GM12878 (cell line): ENCODE results near the gene CAMK2D. TPM values are rescaled to one million over a fixed set of nuclear protein-coding genes. Genes with fewer than 3 reads are reported as not detected.

Source experiments
- ATAC-seq: fragments of 200-7000 bp; cut with Tn5 transposase; 3 replicates; pipeline ENCODE4 v1.9.1; 2020; ENCODE audit warnings: mild to moderate bottlenecking, moderate library complexity
- BruUV-seq: library from RNA; stranded (reverse); fragments of 400-500 nt; replicated peaks from 2 replicates; lab custom pipeline; 2021; lab: Mats Ljungman, UMichigan
- CTCF ChIA-PET: fragments of 300-600 bp; sonication (Branson Sonifier 250); formaldehyde crosslinking; extraction: SDS; loops from one replicate; lab custom pipeline; 2021; ENCODE audit warnings: inconsistent platforms; lab: Yijun Ruan, JAX
- POLR2A ChIA-PET: fragments of 350-600 bp; formaldehyde crosslinking; extraction: SDS; loops from one replicate; lab custom pipeline; 2021; ENCODE audit warnings: inconsistent platforms; lab: Charles Lee
- RAD21 ChIA-PET: fragments of 300-600 bp; sonication (Branson Sonifier 250); formaldehyde crosslinking; loops from one replicate; lab custom pipeline; 2023; ENCODE audit warnings: antibody characterized with exemption; ENCODE audit not compliant: unreplicated experiment; lab: Charles Lee
- SMC1A ChIA-PET: fragments of 300-600 bp; sonication (Branson Sonifier 250); formaldehyde crosslinking; loops from one replicate; lab custom pipeline; 2023; ENCODE audit not compliant: unreplicated experiment, uncharacterized antibody; lab: Charles Lee
- DNase-seq: peaks from one replicate; pipeline ENCODE4 v3.0.0-alpha.2; 2011; ENCODE audit warnings: low read depth, low spot score
- FAIRE-seq: peaks from 3 replicates; lab custom pipeline; 2011; peaks lifted over from hg19 to GRCh38; lab: Jason Lieb, UNC
- H2AFZ ChIP-seq: 2 replicates; pipeline ENCODE4 v1.6.0; 2011; ENCODE audit warnings: low read depth, low read length, control low read depth; ENCODE audit not compliant: control insufficient read depth
- H3K27ac ChIP-seq: 2 replicates; pipeline ENCODE4 v1.5.1; 2011; ENCODE audit warnings: control low read depth; ENCODE audit not compliant: control insufficient read depth, insufficient read depth
- H3K27me3 ChIP-seq, 2 experiments: replicated peaks in 1 of 2; 2 replicates each; pipeline versions ENCODE4 v1.6.0 to v1.6.1; 2011; ENCODE audit warnings: low read length in 1 of 2; ENCODE audit not compliant: control insufficient read depth in 2 of 2, insufficient read depth in 2 of 2
- H3K36me3 ChIP-seq, 2 experiments: 2 replicates each; pipeline ENCODE4 v1.5.1; 2011; ENCODE audit warnings: low read length in 1 of 2; ENCODE audit not compliant: control insufficient read depth in 2 of 2, insufficient read depth in 2 of 2
- H3K4me1 ChIP-seq: 2 replicates; pipeline ENCODE4 v1.6.1; 2011; ENCODE audit warnings: mild to moderate bottlenecking, low read length, moderate library complexity, mixed read lengths; ENCODE audit not compliant: control insufficient read depth, insufficient read depth
- H3K4me2 ChIP-seq: 2 replicates; pipeline ENCODE4 v1.6.0; 2011; ENCODE audit warnings: control low read depth; ENCODE audit not compliant: control insufficient read depth, insufficient read depth
- H3K4me3 ChIP-seq: fragments of 200-600 bp; sonication (generic); 2 replicates; pipeline ENCODE4 v1.5.1; 2016
- H3K79me2 ChIP-seq: 2 replicates; pipeline ENCODE4 v1.6.0; 2011; ENCODE audit warnings: low read length; ENCODE audit not compliant: control insufficient read depth, insufficient read depth
- H3K9ac ChIP-seq: 2 replicates; pipeline ENCODE4 v1.8.0; 2011; ENCODE audit warnings: low read length, control low read depth, mixed read lengths; ENCODE audit not compliant: control insufficient read depth, insufficient read depth
- H3K9me3 ChIP-seq: replicated peaks from 3 replicates; pipeline ENCODE4 v1.5.1; 2011; ENCODE audit warnings: mild to moderate bottlenecking, low read length; ENCODE audit not compliant: control insufficient read depth, insufficient read depth
- H4K20me1 ChIP-seq: 2 replicates; pipeline ENCODE4 v1.6.0; 2011; ENCODE audit not compliant: control insufficient read depth, insufficient read depth
- CBFB ChIP-seq: IDR thresholded peaks from 2 replicates; pipeline ENCODE4 v1.6.1; 2016; ENCODE audit warnings: antibody characterized with exemption, low read depth
- IRF3 ChIP-seq: fragments of 450-650 bp; IDR thresholded peaks from 2 replicates; pipeline ENCODE4 v1.6.1; 2014; ENCODE audit warnings: mild to moderate bottlenecking
- KLF5 ChIP-seq: fragments of 450-650 bp; IDR thresholded peaks from 2 replicates; pipeline ENCODE4 v1.6.1; 2014; ENCODE audit warnings: mild to moderate bottlenecking; ENCODE audit not compliant: partially characterized antibody
- MYC ChIP-seq: IDR thresholded peaks from 2 replicates; pipeline ENCODE4 v1.6.1; 2011; ENCODE audit warnings: mild to moderate bottlenecking, low read length, moderate library complexity, inconsistent platforms; ENCODE audit not compliant: insufficient read depth, insufficient replicate concordance, insufficient read length, severe bottlenecking
- PKNOX1 ChIP-seq: fragments of 450-650 bp; IDR thresholded peaks from 2 replicates; pipeline ENCODE4 v1.6.1; 2016; ENCODE audit warnings: mild to moderate bottlenecking
- RCOR1 ChIP-seq: conservative IDR thresholded peaks from 2 replicates; pipeline ENCODE4 v1.6.1; 2012; ENCODE audit warnings: low read depth, low read length, improper control_type of control experiment
- RFX5 ChIP-seq: IDR thresholded peaks from 2 replicates; pipeline ENCODE4 v1.6.1; 2011; ENCODE audit warnings: low read depth, low read length, improper control_type of control experiment
- ZNF24 ChIP-seq: fragments of 450-650 bp; IDR thresholded peaks from 2 replicates; pipeline ENCODE4 v1.6.1; 2017; ENCODE audit warnings: antibody characterized with exemption, mild to moderate bottlenecking
- WGBS: methylation state at CpG from one replicate; pipeline ENCODE4 v1.1.6; 2016; ENCODE audit warnings: low lambda C conversion rate; ENCODE audit not compliant: insufficient replicate concordance, insufficient coverage; ENCODE audit errors: missing lambda C conversion rate; 5-methylcytosine and 5-hydroxymethylcytosine counted together
- in situ Hi-C: fragments of 300-500 bp; cut with MboI; formaldehyde crosslinking; loops from 9 replicates; pipeline ENCODE4 v1.14.3; 2018; ENCODE audit warnings: mixed read lengths
- intact Hi-C: fragments of 100-400 bp; cut with micrococcal nuclease; formaldehyde crosslinking; loops from one replicate; pipeline ENCODE4 v1.14.2; 2022; ENCODE audit not compliant: unreplicated experiment
- polyA plus RNA-seq, 11 experiments: library from polyadenylated mRNA; depleted of rRNA in 4 of 11; unstranded in 6 of 11; stranded (reverse) in 5 of 11; fragments of >200 nt; fragmentation: Nextera tagmentation in 4 of 11; fragmentation: Illumina TruSeq in 1 of 11; extraction: Ambion mirVana in 4 of 11; extraction: Trizol in 1 of 11; gene quantifications; 1 replicate in 1 of 11; 2 replicates in 10 of 11; pipeline versions ENCODE4 v1.2.1 to v1.2.3, GENCODE V29; 2011 to 2016; ENCODE audit warnings: inconsistent platforms in 2 of 11, missing spikeins in 2 of 11, low read depth in 1 of 11
- total RNA-seq, 4 experiments: library from RNA; depleted of rRNA in 3 of 4; stranded (reverse); fragments of >200 nt in 3 of 4; fragmentation: Illumina TruSeq in 1 of 4; extraction: Trizol in 1 of 4; gene quantifications; 2 replicates each; pipeline versions ENCODE4 v1.2.1 to v1.2.3, GENCODE V29; 2013 to 2021
- TF ChIP-seq, protein P1 (sequence below): IDR thresholded peaks from 2 replicates; pipeline ENCODE4 v1.6.1; 2012; ENCODE audit warnings: low read depth, low read length, improper control_type of control experiment

Gene CAMK2D
- total and polyA plus RNA-seq, 10 of the 15 experiments (the other 5 are each of a cell fraction or from before 2014, with no cell fraction given) = 6.9 to 88.5 (median 12.9) TPM

- no peak for FAIRE-seq
- Histone ChIP-seq H2AFZ (no peak overlapping the region), H3K4me1 (no peaks in the 10 kb centered on the region), H3K9me3 (peaks cover 2% of the 10 kb centered on the region; the same call in 2 of the 3 replicates), H3K27me3 (no peaks in the 10 kb centered on the region), H3K4me3 (no peak overlapping the region), H4K20me1 (no peaks in the 10 kb centered on the region), H3K9ac (no peak overlapping the region), H3K4me2 (no peak overlapping the region), H3K27ac (no peak overlapping the region), H3K79me2 (peaks cover 10% of the 10 kb centered on the region), H3K36me3 (peaks cover 2 to 10% of the 10 kb centered on the region in 2 experiments; a peak in 2 of 4 replicates)
- 96% methylated on average over 2 of the region's 2 CpGs for WGBS
- ChIA-PET SMC1A (interaction anchor here (0.9 to 1.3 kb wide), 2 partner anchors 13 to 18 kb away, joined by 3 to 4 read pairs; no protein-coding TSS in a partner anchor), RAD21 (interaction anchor here (1.1 kb wide), 1 partner anchor 10 kb away, joined by 3 read pairs; no protein-coding TSS in a partner anchor), POLR2A (no interaction called here), CTCF (interaction anchor here (1.0 to 2.2 kb wide), 2 partner anchors 13 to 109 kb away, joined by 3 to 6 read pairs; no protein-coding TSS in a partner anchor)
- TF ChIP-seq RCOR1 = no peak
- TF ChIP-seq CBFB = no peak
- no peak for TF ChIP-seq PKNOX1
- TF ChIP-seq, protein P1, sequence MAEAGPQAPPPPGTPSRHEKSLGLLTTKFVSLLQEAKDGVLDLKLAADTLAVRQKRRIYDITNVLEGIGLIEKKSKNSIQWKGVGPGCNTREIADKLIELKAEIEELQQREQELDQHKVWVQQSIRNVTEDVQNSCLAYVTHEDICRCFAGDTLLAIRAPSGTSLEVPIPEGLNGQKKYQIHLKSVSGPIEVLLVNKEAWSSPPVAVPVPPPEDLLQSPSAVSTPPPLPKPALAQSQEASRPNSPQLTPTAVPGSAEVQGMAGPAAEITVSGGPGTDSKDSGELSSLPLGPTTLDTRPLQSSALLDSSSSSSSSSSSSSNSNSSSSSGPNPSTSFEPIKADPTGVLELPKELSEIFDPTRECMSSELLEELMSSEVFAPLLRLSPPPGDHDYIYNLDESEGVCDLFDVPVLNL = no peak
- TF ChIP-seq KLF5 = no peak
- no peak for TF ChIP-seq MYC
- TF ChIP-seq RFX5 = no peak
- no peak for TF ChIP-seq IRF3
- TF ChIP-seq ZNF24 = no peak
- intact Hi-C loops (no loop called here), in situ Hi-C loops (no loop called here)
- no peak for DNase-seq
- no peak for ATAC-seq
- no TSS peak for BruUV-seq
These were observed 15.8 kb downstream of the CAMK2D start for GRCh38 chr4:113745711-113746110.
